Superior temporal gyrus (tissue), 1 donor: ENCODE results near the gene GALNT18.
A peak's percentile ranks its signal among the peaks of the same experiment; 100 is the strongest.

Source experiments
- DNase-seq: peaks from one replicate; pipeline ENCODE4 v3.0.0-alpha.2; 2016; ENCODE audit errors: extremely low spot score

Gene GALNT18

GRCh38 chr11:11587122-11587521 is 34.7 kb downstream of the GALNT18 start:
- DNase-seq: no peak

GRCh38 chr11:11586465-11586864 is 35.3 kb downstream of the GALNT18 start:
- no peak for DNase-seq

- no peak for DNase-seq
Measured at GRCh38 chr11:11584937-11585336, 36.9 kb downstream of the GALNT18 start.

GRCh38 chr11:11584530-11584810 is 37.3 kb downstream of the GALNT18 start:
- no peak for DNase-seq

GRCh38 chr11:11583801-11584529 is 37.8 kb downstream of the GALNT18 start:
- DNase-seq: no peak

- peak; percentile 93 for DNase-seq
Measured at GRCh38 chr11:11582011-11582701, 39.6 kb downstream of the GALNT18 start.

GRCh38 chr11:11581481-11581880 is 40.3 kb downstream of the GALNT18 start:
- peak; percentile 50 for DNase-seq

- DNase-seq: peak; percentile 46
Measured at GRCh38 chr11:11580841-11581411, 40.9 kb downstream of the GALNT18 start.

GRCh38 chr11:11580012-11580411 is 41.8 kb downstream of the GALNT18 start:
- no peak for DNase-seq

GRCh38 chr11:11579012-11579988 is 42.5 kb downstream of the GALNT18 start:
- no peak for DNase-seq

- no peak for DNase-seq
Measured at GRCh38 chr11:11577932-11578911, 43.6 kb downstream of the GALNT18 start.

GRCh38 chr11:11577251-11577855 is 44.5 kb downstream of the GALNT18 start:
- no peak for DNase-seq

- DNase-seq: no peak
Measured at GRCh38 chr11:11574373-11575287, 47.2 kb downstream of the GALNT18 start.

GRCh38 chr11:11572386-11572785 is 49.4 kb downstream of the GALNT18 start:
- no peak for DNase-seq

- no peak for DNase-seq
Measured at GRCh38 chr11:11571893-11572292, 49.9 kb downstream of the GALNT18 start.

GRCh38 chr11:11570823-11571222 is 51.0 kb downstream of the GALNT18 start:
- DNase-seq: no peak

- no peak for DNase-seq
Measured at GRCh38 chr11:11569936-11570491, 51.8 kb downstream of the GALNT18 start.

GRCh38 chr11:11568651-11569229 is 53.1 kb downstream of the GALNT18 start:
- DNase-seq: no peak
